Measurements from ENCODE around the gene PLAAT1. TPM values are rescaled to one million over a fixed set of nuclear protein-coding genes. Genes with fewer than 3 reads are reported as not detected.

PLAAT1 gene
- total and polyA plus RNA-seq, 4 donors = 9.3 to 15.7 (median 10.6) TPM

Other genes with a start within 250 kb of the PLAAT1 start
- 1 to 10 TPM in 1 of 2 donors, under 1 TPM in 1; 0.89 to 1.5 TPM for gene ATP13A5, start 137.5 kb downstream of the PLAAT1 start, total RNA-seq
- gene ATP13A5, start 137.5 kb downstream of the PLAAT1 start, polyA plus RNA-seq (ENCODE audit: insufficient read length in 2 of 2) = 1 to 10 TPM; 2.6 to 3.9 TPM